ENCODE data around the gene COG8.

- TF ChIP-seq ZNF253 (CRISPR knock-in tag; conservative IDR thresholded peaks at IDR 0.05) (no peak), THAP7 (CRISPR knock-in tag; IDR thresholded peaks at IDR 0.05) (no peak), ETV6 (IDR thresholded peaks at IDR 0.05; ENCODE audit: borderline replicate concordance in 1 of 2, low read depth in 2 of 2, low read length in 1 of 2) (no peak), ETV6 (CRISPR knock-in tag; IDR thresholded peaks at IDR 0.05; ENCODE audit: borderline replicate concordance) (no peak), TCFL5 (CRISPR knock-in tag; conservative IDR thresholded peaks at IDR 0.05) (no peak), ZFX (CRISPR knock-in tag; IDR thresholded peaks at IDR 0.05) (no peak), BHLHE40 (IDR thresholded peaks at IDR 0.05; ENCODE audit: low read length) (no peak), POLR2A (conservative IDR thresholded peaks at IDR 0.05) (no peak), HMG20B (CRISPR knock-in tag; IDR thresholded peaks at IDR 0.05) (no peak)
These were observed 24.7 kb upstream of the COG8 start for GRCh38 chr16:69364088-69364487.

Data from K562 (cell line).